GM20431 (cell line): ENCODE results near the gene ELOA2.
"Not testable (repeated sequence)": the region's sequence is repeated elsewhere in the genome, so short reads cannot be mapped to it uniquely, and the experiment has no call there.

Experiments
- in situ Hi-C: fragments of 300-500 bp; cut with MseI, MboI; formaldehyde crosslinking; loops from one replicate; pipeline ENCODE4 v1.15.0; 2020; ENCODE audit warnings: low sequenced_read_pairs; ENCODE audit not compliant: unreplicated experiment

ELOA2 gene

DNA sequence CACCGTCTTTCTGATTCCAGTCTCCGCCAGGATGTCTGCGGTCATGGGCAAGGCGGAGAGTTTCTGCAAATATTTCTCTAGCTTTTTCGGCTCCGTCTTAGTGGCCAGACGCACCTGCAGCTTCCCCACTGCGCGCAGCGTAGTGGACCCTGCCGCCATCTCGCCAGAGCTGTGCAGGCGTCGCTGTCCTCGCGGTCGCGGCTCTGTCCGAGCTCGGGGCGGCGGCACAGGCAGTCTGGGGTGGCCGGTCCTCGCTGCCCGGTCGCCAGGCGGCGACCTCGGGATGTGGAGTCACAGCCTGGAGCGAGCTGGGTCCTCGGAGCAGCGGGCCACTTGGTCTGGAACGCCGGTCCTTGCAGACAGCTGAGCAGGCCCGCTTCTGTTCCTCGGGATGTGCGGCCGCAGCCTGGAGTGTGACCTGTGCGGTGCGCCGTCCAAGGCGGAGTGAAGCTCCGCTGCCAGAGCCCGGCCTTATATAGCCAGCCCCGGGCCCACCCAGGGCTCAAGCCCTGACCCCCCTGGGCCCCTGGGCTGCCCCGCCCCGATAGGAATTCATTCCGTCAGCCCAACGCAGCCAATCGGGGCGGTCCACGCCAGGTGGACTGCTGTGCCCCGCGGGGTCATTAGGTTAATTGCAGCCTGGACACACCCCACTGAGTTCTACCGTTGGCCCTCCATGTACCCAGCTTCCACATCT is 11.5 kb downstream of the ELOA2 start:
- in situ Hi-C loops: not testable (repeated sequence)

DNA sequence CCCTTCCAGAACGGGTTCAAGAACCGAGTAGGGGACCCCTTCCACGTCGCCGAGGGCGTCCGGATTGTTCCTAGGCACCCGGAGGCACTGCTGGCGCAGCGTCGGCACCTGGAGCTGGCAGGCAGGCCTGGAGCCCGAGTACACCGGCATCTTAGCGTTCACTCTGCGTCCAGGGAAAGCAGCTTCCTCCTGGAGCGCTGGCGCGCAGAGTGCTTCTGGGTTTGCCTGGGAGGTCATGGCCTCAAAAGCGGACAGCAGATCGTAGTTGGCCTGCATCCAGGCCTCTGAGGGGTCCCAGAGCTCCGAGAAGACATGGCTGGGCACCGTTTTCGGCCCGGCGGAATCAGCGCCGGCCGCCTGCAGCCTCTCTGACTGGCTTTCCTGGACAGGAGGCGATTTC is 12.6 kb downstream of the ELOA2 start:
- in situ Hi-C loops: not testable (repeated sequence)

DNA sequence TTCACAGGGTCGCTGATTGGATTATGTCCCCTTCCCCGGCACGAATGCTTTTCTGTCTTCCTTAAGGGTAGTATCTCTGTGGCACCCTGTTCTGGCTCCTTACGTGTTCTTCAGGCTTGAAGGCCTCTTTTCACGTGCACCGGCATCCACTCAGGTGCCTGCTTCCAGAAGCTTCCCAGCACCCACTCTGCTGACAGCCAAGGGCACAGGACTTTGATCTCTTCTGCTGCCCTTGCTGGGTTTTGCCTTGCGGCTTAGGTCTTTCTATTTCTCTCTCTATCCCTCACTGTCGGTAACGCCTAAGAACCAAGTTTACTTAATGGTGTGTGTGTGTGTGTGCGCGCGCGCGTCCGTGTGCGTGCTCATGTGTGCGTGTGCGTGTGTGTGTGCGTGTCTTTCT is 14.7 kb downstream of the ELOA2 start:
- in situ Hi-C loops: not testable (repeated sequence)

DNA sequence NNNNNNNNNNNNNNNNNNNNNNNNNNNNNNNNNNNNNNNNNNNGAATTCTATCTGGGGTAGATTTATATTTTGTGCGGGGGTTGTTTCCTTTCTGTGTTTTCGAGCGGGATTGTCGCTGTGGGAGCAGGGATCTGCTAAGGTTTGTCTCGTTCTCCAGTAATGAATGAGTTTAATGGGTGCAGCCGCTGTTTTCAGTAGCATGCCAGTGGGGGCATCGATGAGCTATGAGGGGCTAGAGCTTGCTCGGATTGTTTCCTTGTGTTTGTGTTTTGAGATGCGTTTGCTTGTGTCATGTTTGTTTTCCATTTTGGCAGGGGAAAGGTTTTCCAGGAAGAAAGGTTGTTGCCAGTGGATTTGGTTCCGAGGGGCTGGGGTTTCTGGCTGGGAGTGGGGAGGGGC is 15.6 kb downstream of the ELOA2 start:
- in situ Hi-C loops: not testable (repeated sequence)
